Activated T-cell treated with anti-CD3 and anti-CD28 coated beads, Interleukin-2, amount 50 U/mL, for 24 hours (primary cell): Measurements from ENCODE around the gene UNC45A.
A peak's percentile ranks its signal among the peaks of the same experiment; 100 is the strongest.

Experiments
- DNase-seq: peaks from one replicate; pipeline ENCODE4 v3.0.0-alpha.2; 2020
- H3K27ac Mint-ChIP-seq: 2 replicates; pipeline ENCODE4 v1.8.0; 2020; ENCODE audit warnings: mild to moderate bottlenecking, mixed read lengths
- H3K27me3 Mint-ChIP-seq: 2 replicates; pipeline ENCODE4 v1.8.0; 2020; ENCODE audit warnings: mixed read lengths
- H3K36me3 Mint-ChIP-seq: 2 replicates; pipeline ENCODE4 v1.8.0; 2020; ENCODE audit warnings: low read depth, mixed read lengths
- H3K4me1 Mint-ChIP-seq: 2 replicates; pipeline ENCODE4 v1.8.0; 2020; ENCODE audit warnings: low read depth, mixed read lengths
- H3K4me3 Mint-ChIP-seq: 2 replicates; pipeline ENCODE4 v1.8.0; 2020; ENCODE audit warnings: mild to moderate bottlenecking, moderate library complexity, mixed read lengths
- H3K9me3 Mint-ChIP-seq: 2 replicates; pipeline ENCODE4 v1.8.0; 2020; ENCODE audit warnings: mixed read lengths

UNC45A gene

GRCh38 chr15:90972133-90972532, 37.0 kb downstream of the UNC45A start:
- H3K36me3 Mint-ChIP-seq: peaks cover 81% of the 10 kb centered on the region

GRCh38 chr15:90974216-90974615, 39.1 kb downstream of the UNC45A start:
- Mint-ChIP-seq H3K36me3 (peaks cover 80% of the 10 kb centered on the region), H3K27ac (no peak overlapping the region)

More at GRCh38 chr15:90972133-90972532, 37.0 kb downstream of the UNC45A start:
- DNase-seq: no peak
- Mint-ChIP-seq H3K9me3 (no peaks in the 10 kb centered on the region), H3K27me3 (no peaks in the 10 kb centered on the region), H3K27ac (no peak overlapping the region), H3K4me1 (no peaks in the 10 kb centered on the region), H3K4me3 (no peak overlapping the region)

GRCh38 chr15:90979582-90979981, 44.5 kb downstream of the UNC45A start:
- H3K4me1 Mint-ChIP-seq: peaks cover 16% of the 10 kb centered on the region
- H3K4me3 Mint-ChIP-seq: no peak overlapping the region
- DNase-seq: no peak
- H3K9me3 Mint-ChIP-seq: no peaks in the 10 kb centered on the region
- H3K27me3 Mint-ChIP-seq: no peaks in the 10 kb centered on the region
- peak overlapping the region; percentile 35 for H3K27ac Mint-ChIP-seq
- H3K36me3 Mint-ChIP-seq: peaks cover 96% of the 10 kb centered on the region

More at GRCh38 chr15:90974216-90974615, 39.1 kb downstream of the UNC45A start:
- no peaks in the 10 kb centered on the region for H3K9me3 Mint-ChIP-seq
- no peak for DNase-seq
- no peaks in the 10 kb centered on the region for H3K27me3 Mint-ChIP-seq
- H3K4me3 Mint-ChIP-seq: no peak overlapping the region
- H3K4me1 Mint-ChIP-seq: no peaks in the 10 kb centered on the region

- Mint-ChIP-seq H3K36me3 (peaks cover 85% of the 10 kb centered on the region), H3K4me3 (no peak overlapping the region), H3K27ac (peak overlapping the region; percentile 6), H3K27me3 (no peaks in the 10 kb centered on the region), H3K9me3 (no peaks in the 10 kb centered on the region), H3K4me1 (peaks cover 16% of the 10 kb centered on the region)
- no peak for DNase-seq
Measured at GRCh38 chr15:90981681-90982080, 46.6 kb downstream of the UNC45A start.

- peaks cover 80% of the 10 kb centered on the region for H3K36me3 Mint-ChIP-seq
- H3K9me3 Mint-ChIP-seq: no peaks in the 10 kb centered on the region
- H3K27ac Mint-ChIP-seq: peak overlapping the region; percentile 52
- H3K27me3 Mint-ChIP-seq: no peaks in the 10 kb centered on the region
- peaks cover 17% of the 10 kb centered on the region for H3K4me1 Mint-ChIP-seq
- H3K4me3 Mint-ChIP-seq: no peak overlapping the region
- no peak for DNase-seq
Measured at GRCh38 chr15:90982135-90982534, 47.0 kb downstream of the UNC45A start.

GRCh38 chr15:90986790-90987507, 51.9 kb downstream of the UNC45A start:
- Mint-ChIP-seq H3K27me3 (no peaks in the 10 kb centered on the region), H3K36me3 (peaks cover 36% of the 10 kb centered on the region), H3K4me3 (no peak overlapping the region), H3K9me3 (no peaks in the 10 kb centered on the region), H3K4me1 (peaks cover 28% of the 10 kb centered on the region), H3K27ac (no peak overlapping the region)
- no peak for DNase-seq

GRCh38 chr15:90987561-90988141, 52.6 kb downstream of the UNC45A start:
- H3K36me3 Mint-ChIP-seq: peaks cover 31% of the 10 kb centered on the region
- H3K27ac Mint-ChIP-seq: no peak overlapping the region
- H3K27me3 Mint-ChIP-seq: no peaks in the 10 kb centered on the region
- H3K4me1 Mint-ChIP-seq: peaks cover 29% of the 10 kb centered on the region
- no peak for DNase-seq
- no peaks in the 10 kb centered on the region for H3K9me3 Mint-ChIP-seq
- no peak overlapping the region for H3K4me3 Mint-ChIP-seq

GRCh38 chr15:90988296-90988695, 53.2 kb downstream of the UNC45A start:
- H3K4me3 Mint-ChIP-seq: no peak overlapping the region
- H3K27ac Mint-ChIP-seq: no peak overlapping the region
- H3K4me1 Mint-ChIP-seq: peaks cover 31% of the 10 kb centered on the region
- peaks cover 29% of the 10 kb centered on the region for H3K36me3 Mint-ChIP-seq
- no peaks in the 10 kb centered on the region for H3K9me3 Mint-ChIP-seq
- no peaks in the 10 kb centered on the region for H3K27me3 Mint-ChIP-seq
- no peak for DNase-seq

GRCh38 chr15:90989040-90989768, 54.1 kb downstream of the UNC45A start:
- Mint-ChIP-seq H3K27ac (no peak overlapping the region), H3K9me3 (no peaks in the 10 kb centered on the region)

GRCh38 chr15:90990446-90990845, 55.4 kb downstream of the UNC45A start:
- peaks cover 36% of the 10 kb centered on the region for H3K4me1 Mint-ChIP-seq

More at GRCh38 chr15:90989040-90989768, 54.1 kb downstream of the UNC45A start:
- peaks cover 31% of the 10 kb centered on the region for H3K4me1 Mint-ChIP-seq
- no peak overlapping the region for H3K4me3 Mint-ChIP-seq
- peaks cover 27% of the 10 kb centered on the region for H3K36me3 Mint-ChIP-seq
- no peaks in the 10 kb centered on the region for H3K27me3 Mint-ChIP-seq
- no peak for DNase-seq

GRCh38 chr15:90991587-90992285, 56.7 kb downstream of the UNC45A start:
- Mint-ChIP-seq H3K9me3 (no peaks in the 10 kb centered on the region), H3K36me3 (peaks cover 29% of the 10 kb centered on the region), H3K27me3 (no peaks in the 10 kb centered on the region), H3K27ac (no peak overlapping the region), H3K4me3 (peak overlapping the region; percentile 2), H3K4me1 (peaks cover 43% of the 10 kb centered on the region)
- DNase-seq: no peak

More at GRCh38 chr15:90990446-90990845, 55.4 kb downstream of the UNC45A start:
- Mint-ChIP-seq H3K27ac (no peak overlapping the region), H3K27me3 (no peaks in the 10 kb centered on the region), H3K9me3 (no peaks in the 10 kb centered on the region), H3K36me3 (peaks cover 29% of the 10 kb centered on the region), H3K4me3 (no peak overlapping the region)
- DNase-seq: no peak

GRCh38 chr15:90994059-90994416, 59.0 kb downstream of the UNC45A start:
- Mint-ChIP-seq H3K9me3 (no peaks in the 10 kb centered on the region), H3K4me1 (peaks cover 28% of the 10 kb centered on the region), H3K36me3 (peaks cover 50% of the 10 kb centered on the region), H3K4me3 (peak overlapping the region; percentile 100), H3K27me3 (no peaks in the 10 kb centered on the region), H3K27ac (peak overlapping the region; percentile 100)
- DNase-seq: no peak

GRCh38 chr15:90994417-90995311, 59.6 kb downstream of the UNC45A start, which contains the start of gene PRC1:
TSS of gene PRC1 (minus strand) at chr15:90994535. CDS start at chr15:90994417, 118 bp downstream.
- H3K27ac Mint-ChIP-seq: peak within 1 kb of the TSS; percentile 100

More at GRCh38 chr15:90994417-90995311, 59.6 kb downstream of the UNC45A start, which contains the start of gene PRC1:
- peaks cover 56% of the 10 kb centered on the region for H3K36me3 Mint-ChIP-seq
- H3K4me3 Mint-ChIP-seq: peak within 1 kb of the TSS; percentile 100
- peak; percentile 97 for DNase-seq
- no peaks in the 10 kb centered on the region for H3K27me3 Mint-ChIP-seq
- H3K9me3 Mint-ChIP-seq: no peaks in the 10 kb centered on the region
- peaks cover 28% of the 10 kb centered on the region for H3K4me1 Mint-ChIP-seq
